HG02938 (cell line): ENCODE data around the gene SLC25A29.

Experiments used
- ATAC-seq: cut with Tn5 transposase; IDR thresholded peaks from one replicate; pipeline ENCODE4 v1.9.1; 2021; ENCODE audit warnings: mild to moderate bottlenecking, moderate library complexity; ENCODE audit not compliant: unreplicated experiment

Gene SLC25A29

DNA sequence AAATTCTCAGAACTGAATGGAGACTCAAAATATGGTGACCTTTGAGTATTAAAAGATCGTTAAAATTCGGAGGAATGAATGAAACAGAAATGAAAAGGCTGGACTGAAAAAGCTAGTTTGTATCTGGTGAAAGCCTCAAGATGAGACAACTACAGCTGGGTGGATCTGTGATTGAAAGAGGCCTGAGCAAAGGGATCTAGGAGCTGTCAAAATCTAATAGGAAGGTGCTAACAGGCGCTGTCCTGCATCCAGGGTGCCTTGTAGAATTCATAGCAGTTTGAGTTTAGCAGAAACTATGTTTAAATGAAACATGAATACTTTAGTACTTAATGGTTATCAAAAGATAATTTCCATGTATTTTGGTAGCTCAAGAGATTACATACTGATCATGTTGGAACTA is 65.0 kb downstream of the SLC25A29 start:
- ATAC-seq: no peak
